ENCODE data around the gene ITSN1. TPM values are rescaled to one million over a fixed set of nuclear protein-coding genes. Genes with fewer than 3 reads are reported as not detected.
"Not testable (repeated sequence)": the region's sequence is repeated elsewhere in the genome, so short reads cannot be mapped to it uniquely, and the experiment has no call there.

The ITSN1 gene
- polyA plus RNA-seq, 1 donor from 2014 or later, result 35.1 TPM

GRCh38 chr21:33861125-33861524 is 218.8 kb downstream of the ITSN1 start:
- Histone ChIP-seq H3K79me2 (replicated peaks; ENCODE audit: insufficient read depth, low read length) (no peaks in the 10 kb centered on the region), H3K27me3 (ENCODE audit: insufficient read depth, low read depth, low read length) (no peaks in the 10 kb centered on the region), H3K9me2 (ENCODE audit: insufficient read depth, low read length) (no peaks in the 10 kb centered on the region), H4K20me1 (ENCODE audit: insufficient read depth) (no peaks in the 10 kb centered on the region), H2AFZ (ENCODE audit: low read depth, low read length) (no peak overlapping the region), H3F3A (ENCODE audit: insufficient read depth, low read length, poor library complexity, severe bottlenecking) (no peaks in the 10 kb centered on the region), H3K4me3 (ENCODE audit: low read length) (no peak overlapping the region), H3K27ac (ENCODE audit: low read length) (no peak overlapping the region), H3K36me3 (ENCODE audit: insufficient read depth, low read length) (peaks cover 5% of the 10 kb centered on the region), H3K9ac (ENCODE audit: low read length) (no peak overlapping the region), H3K9me3 (ENCODE audit: low read length) (no peaks in the 10 kb centered on the region), H3K4me2 (ENCODE audit: low read length) (no peak overlapping the region)
- TF ChIP-seq, protein P1, sequence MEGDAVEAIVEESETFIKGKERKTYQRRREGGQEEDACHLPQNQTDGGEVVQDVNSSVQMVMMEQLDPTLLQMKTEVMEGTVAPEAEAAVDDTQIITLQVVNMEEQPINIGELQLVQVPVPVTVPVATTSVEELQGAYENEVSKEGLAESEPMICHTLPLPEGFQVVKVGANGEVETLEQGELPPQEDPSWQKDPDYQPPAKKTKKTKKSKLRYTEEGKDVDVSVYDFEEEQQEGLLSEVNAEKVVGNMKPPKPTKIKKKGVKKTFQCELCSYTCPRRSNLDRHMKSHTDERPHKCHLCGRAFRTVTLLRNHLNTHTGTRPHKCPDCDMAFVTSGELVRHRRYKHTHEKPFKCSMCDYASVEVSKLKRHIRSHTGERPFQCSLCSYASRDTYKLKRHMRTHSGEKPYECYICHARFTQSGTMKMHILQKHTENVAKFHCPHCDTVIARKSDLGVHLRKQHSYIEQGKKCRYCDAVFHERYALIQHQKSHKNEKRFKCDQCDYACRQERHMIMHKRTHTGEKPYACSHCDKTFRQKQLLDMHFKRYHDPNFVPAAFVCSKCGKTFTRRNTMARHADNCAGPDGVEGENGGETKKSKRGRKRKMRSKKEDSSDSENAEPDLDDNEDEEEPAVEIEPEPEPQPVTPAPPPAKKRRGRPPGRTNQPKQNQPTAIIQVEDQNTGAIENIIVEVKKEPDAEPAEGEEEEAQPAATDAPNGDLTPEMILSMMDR (IDR thresholded peaks at IDR 0.05; ENCODE audit: poor library complexity, severe bottlenecking), result no peak
- TF ChIP-seq EP300 (conservative IDR thresholded peaks at IDR 0.05; ENCODE audit: poor library complexity, severe bottlenecking) (no peak), TAF1 (IDR thresholded peaks at IDR 0.05; ENCODE audit: low read depth) (no peak), POLR2AphosphoS5 (IDR thresholded peaks at IDR 0.05) (no peak), RAD21 (conservative IDR thresholded peaks at IDR 0.05) (no peak), MXI1 (conservative IDR thresholded peaks at IDR 0.05; ENCODE audit: poor library complexity, severe bottlenecking) (no peak), REST (IDR thresholded peaks at IDR 0.05; ENCODE audit: borderline replicate concordance) (no peak), SMC3 (conservative IDR thresholded peaks at IDR 0.05; ENCODE audit: poor library complexity) (no peak), EZH2 (IDR thresholded peaks at IDR 0.05; ENCODE audit: borderline replicate concordance, insufficient read depth, low read length, poor library complexity, severe bottlenecking) (no peak)

GRCh38 chr21:33863191-33863590 is 220.9 kb downstream of the ITSN1 start:
- not testable (repeated sequence) for H3K36me3 ChIP-seq (ENCODE audit: insufficient read depth, low read length); H3K27ac ChIP-seq (ENCODE audit: low read length); H3K9me3 ChIP-seq (ENCODE audit: low read length); H2AFZ ChIP-seq (ENCODE audit: low read depth, low read length); H4K20me1 ChIP-seq (ENCODE audit: insufficient read depth); H3K4me3 ChIP-seq (ENCODE audit: low read length); H3K79me2 ChIP-seq (replicated peaks; ENCODE audit: insufficient read depth, low read length); H3K4me2 ChIP-seq (ENCODE audit: low read length); H3K27me3 ChIP-seq (ENCODE audit: insufficient read depth, low read depth, low read length); H3K9ac ChIP-seq (ENCODE audit: low read length); H3F3A ChIP-seq (ENCODE audit: insufficient read depth, low read length, poor library complexity, severe bottlenecking); H3K9me2 ChIP-seq (ENCODE audit: insufficient read depth, low read length)

DNA sequence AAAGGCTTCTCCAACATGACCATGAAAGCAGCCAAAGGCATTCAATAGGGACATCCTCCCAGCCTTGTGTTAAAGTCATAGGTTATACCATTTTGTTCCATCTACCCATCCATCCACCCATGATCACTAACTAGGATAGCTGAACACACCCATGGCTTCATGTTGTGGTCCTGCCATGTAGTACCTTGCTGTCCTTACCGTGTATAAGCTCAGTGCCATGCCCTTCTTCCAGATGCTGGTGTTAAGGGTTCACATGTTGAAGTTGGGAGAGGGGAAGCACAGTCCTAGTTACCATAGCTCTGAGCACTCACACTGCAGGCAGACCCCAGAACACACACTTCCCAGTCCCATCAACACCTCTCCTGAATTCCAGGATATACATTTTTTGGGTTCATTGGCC is 221.8 kb downstream of the ITSN1 start:
- H2AFZ ChIP-seq (ENCODE audit: low read depth, low read length), result no peak overlapping the region
- no peaks in the 10 kb centered on the region for H3F3A ChIP-seq (ENCODE audit: insufficient read depth, low read length, poor library complexity, severe bottlenecking)
- H3K27ac ChIP-seq (ENCODE audit: low read length), result no peak overlapping the region
- TF ChIP-seq POLR2AphosphoS5 (IDR thresholded peaks at IDR 0.05) (no peak), RAD21 (conservative IDR thresholded peaks at IDR 0.05) (no peak), EZH2 (IDR thresholded peaks at IDR 0.05; ENCODE audit: borderline replicate concordance, insufficient read depth, low read length, poor library complexity, severe bottlenecking) (no peak), SMC3 (conservative IDR thresholded peaks at IDR 0.05; ENCODE audit: poor library complexity) (no peak)
- TF ChIP-seq, protein P1 (IDR thresholded peaks at IDR 0.05; ENCODE audit: poor library complexity, severe bottlenecking), result no peak
- no peaks in the 10 kb centered on the region for H3K79me2 ChIP-seq (replicated peaks; ENCODE audit: insufficient read depth, low read length)
- H3K9me2 ChIP-seq (ENCODE audit: insufficient read depth, low read length), result no peaks in the 10 kb centered on the region
- no peak overlapping the region for H3K4me2 ChIP-seq (ENCODE audit: low read length)
- H3K9me3 ChIP-seq (ENCODE audit: low read length), result no peaks in the 10 kb centered on the region
- no peak overlapping the region for H3K9ac ChIP-seq (ENCODE audit: low read length)
- H3K36me3 ChIP-seq (ENCODE audit: insufficient read depth, low read length), result no peaks in the 10 kb centered on the region
- H3K4me3 ChIP-seq (ENCODE audit: low read length), result no peak overlapping the region
- H3K27me3 ChIP-seq (ENCODE audit: insufficient read depth, low read depth, low read length), result no peaks in the 10 kb centered on the region
- H4K20me1 ChIP-seq (ENCODE audit: insufficient read depth), result no peaks in the 10 kb centered on the region
